Measurements from ENCODE around the gene LRRC42. TPM values are rescaled to one million over a fixed set of nuclear protein-coding genes. Genes with fewer than 3 reads are reported as not detected.
A peak's percentile ranks its signal among the peaks of the same experiment; 100 is the strongest.

LRRC42 gene
- polyA plus RNA-seq, 2 of the 4 experiments (the other 2 are of a cell fraction): 29.7 to 35.1 TPM

GRCh38 chr1:54014009-54014629 lies 68.0 kb downstream of the LRRC42 start:
- H3K4me3 ChIP-seq: no peak overlapping the region
- no peak for ATAC-seq
- FAIRE-seq: no peak
- TF ChIP-seq RARB (CRISPR knock-in tag; IDR thresholded peaks at IDR 0.05) (no peak), FOSL2 (IDR thresholded peaks at IDR 0.05) (no peak), FOSL2 (CRISPR knock-in tag; IDR thresholded peaks at IDR 0.05) (no peak), FOXS1 (CRISPR knock-in tag; IDR thresholded peaks at IDR 0.05) (no peak), CBX8 (IDR thresholded peaks at IDR 0.05) (no peak), HEYL (CRISPR knock-in tag; IDR thresholded peaks at IDR 0.05) (no peak), RCOR1 (IDR thresholded peaks at IDR 0.05; ENCODE audit: low read depth, low read length) (no peak), TFCP2L1 (CRISPR knock-in tag; IDR thresholded peaks at IDR 0.05) (no peak), EP300 (IDR thresholded peaks at IDR 0.05) (no peak), POLR2A (IDR thresholded peaks at IDR 0.05; ENCODE audit: low read length) (no peak), NR3C1 (IDR thresholded peaks at IDR 0.05) (no peak), E2F6 (IDR thresholded peaks at IDR 0.05; ENCODE audit: borderline replicate concordance, low read depth) (no peak), NFE2L2 (conservative IDR thresholded peaks at IDR 0.05; ENCODE audit: low read length) (no peak), HOXA7 (CRISPR knock-in tag; IDR thresholded peaks at IDR 0.05) (no peak)
- POLR2A ChIA-PET: no interaction called here
- CTCF ChIA-PET: interaction anchor here (0.7 kb wide), 1 partner anchor 9 kb away, joined by 3 read pairs; no protein-coding TSS in a partner anchor
- H3K4me1 ChIP-seq: peaks cover 12% of the 10 kb centered on the region
- H3K9me3 ChIP-seq: no peaks in the 10 kb centered on the region
- H3K4me2 ChIP-seq: no peak overlapping the region
- no peak overlapping the region for H3K27ac ChIP-seq
- 58% methylated on average over 2 of the region's 17 CpGs for WGBS (ENCODE audit: missing lambda C conversion rate)
- no peak for DNase-seq (ENCODE audit: low read depth in 1 of 2, low spot score in 1 of 2)

- WGBS (ENCODE audit: missing lambda C conversion rate): 41% methylated on average over 7 of the region's 8 CpGs
- POLR2A ChIA-PET: no interaction called here
- peak; percentile 63 to 70 for DNase-seq (ENCODE audit: low read depth in 1 of 2, low spot score in 1 of 2)
- peak; percentile 70 to 78 for ATAC-seq
- no peaks in the 10 kb centered on the region for H3K9me3 ChIP-seq
- FAIRE-seq: no peak
- peak overlapping the region; percentile 58 for H3K4me2 ChIP-seq
- H3K27ac ChIP-seq: peak overlapping the region in 1 of 2 experiments; percentile 31; a peak in 1 of 6 replicates
- TF ChIP-seq JUN (IDR thresholded peaks at IDR 0.05) (no peak), USF2 (IDR thresholded peaks at IDR 0.05) (no peak), TP53 (CRISPR knock-in tag; IDR thresholded peaks at IDR 0.05) (no peak), CEBPB (IDR thresholded peaks at IDR 0.05) (peak in 1 of 2 experiments; percentile 57; a peak in 1 of 4 replicates), EHMT2 (IDR thresholded peaks at IDR 0.05; ENCODE audit: low read depth) (no peak), EHF (CRISPR knock-in tag; IDR thresholded peaks at IDR 0.05) (no peak), JUNB (IDR thresholded peaks at IDR 0.05) (no peak), FOXS1 (CRISPR knock-in tag; IDR thresholded peaks at IDR 0.05) (no peak), SREBF2 (IDR thresholded peaks at IDR 0.05) (no peak), FOSL2 (IDR thresholded peaks at IDR 0.05) (no peak), FOSL2 (CRISPR knock-in tag; IDR thresholded peaks at IDR 0.05) (peak; percentile 44; the same call in 1 of the 2 replicates), NPAS2 (CRISPR knock-in tag; IDR thresholded peaks at IDR 0.05; ENCODE audit: borderline replicate concordance) (no peak), ESRRA (IDR thresholded peaks at IDR 0.05; ENCODE audit: borderline replicate concordance, low read length) (peak; percentile 44; the same call in 1 of the 2 replicates), BCL3 (IDR thresholded peaks at IDR 0.05) (no peak), POLR2AphosphoS2 (conservative IDR thresholded peaks at IDR 0.05; ENCODE audit: low read length) (no peak), RNF2 (IDR thresholded peaks at IDR 0.05; ENCODE audit: borderline replicate concordance, low read depth) (no peak), ZFP36 (IDR thresholded peaks at IDR 0.05; ENCODE audit: borderline replicate concordance, partially characterized antibody) (peak; percentile 68)
- peaks cover 12% of the 10 kb centered on the region for H3K4me1 ChIP-seq
- CTCF ChIA-PET: interaction anchor here (0.7 kb wide), 1 partner anchor 57 kb away, joined by 6 read pairs; no protein-coding TSS in a partner anchor
- H3K4me3 ChIP-seq: no peak overlapping the region
Observed at GRCh38 chr1:54016343-54017282, 70.5 kb downstream of the LRRC42 start.

Measured in A549 (cell line).